Measurements from ENCODE around the gene TBC1D9.

TBC1D9 gene

DNA sequence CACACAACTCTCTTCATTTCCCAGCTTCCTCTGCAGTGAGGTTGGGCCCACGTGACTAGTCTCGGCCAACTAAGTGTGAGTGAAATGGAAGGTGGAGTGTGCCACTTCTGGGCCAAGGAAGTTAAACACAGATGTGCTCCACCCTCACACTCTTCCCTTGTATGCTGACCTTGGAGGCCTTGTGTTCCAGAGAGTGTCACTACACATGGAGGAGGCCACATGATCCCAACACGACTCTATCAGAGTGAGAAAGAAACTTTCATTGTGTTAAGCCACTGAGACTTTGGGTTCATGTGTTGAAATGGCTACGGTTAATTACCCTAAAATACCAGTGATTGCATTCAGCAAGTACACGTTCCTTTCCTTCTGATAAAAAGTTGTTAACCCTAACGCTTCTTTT lies 55.1 kb downstream of the TBC1D9 start:
- no peak for FAIRE-seq
- DNase-seq (ENCODE audit: insufficient read length, low spot score): no peak

- no peak for FAIRE-seq
Measured at GRCh38 chr4:140697709-140698560, 58.2 kb downstream of the TBC1D9 start.

DNA sequence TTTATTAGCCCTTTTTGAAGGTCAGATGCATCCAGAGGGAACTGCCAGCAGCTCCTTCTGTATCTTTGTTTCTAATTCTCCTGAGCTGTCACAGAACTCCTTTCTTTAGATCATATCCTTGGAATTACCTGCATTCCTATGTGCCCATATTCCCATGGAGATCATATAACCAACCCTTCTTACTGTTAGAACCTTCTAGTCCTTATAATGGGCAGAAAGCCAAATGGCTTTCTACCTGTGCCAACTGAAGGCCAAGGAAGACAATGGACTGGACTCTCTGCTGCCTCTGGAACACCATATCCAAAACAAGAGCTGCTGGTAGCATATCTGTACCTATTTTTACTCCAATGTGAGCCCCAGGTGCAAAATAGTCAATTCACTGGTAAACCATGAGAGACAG lies 60.7 kb downstream of the TBC1D9 start:
- DNase-seq (ENCODE audit: insufficient read length, low spot score): no peak
- FAIRE-seq: no peak

More at GRCh38 chr4:140697709-140698560, 58.2 kb downstream of the TBC1D9 start:
- DNase-seq (ENCODE audit: insufficient read length, low spot score): no peak

GRCh38 chr4:140693562-140693961 lies 62.6 kb downstream of the TBC1D9 start:
- no peak for FAIRE-seq
- DNase-seq (ENCODE audit: insufficient read length, low spot score): no peak

GRCh38 chr4:140691369-140691768 lies 64.8 kb downstream of the TBC1D9 start:
- DNase-seq (ENCODE audit: insufficient read length, low spot score) (no peak), FAIRE-seq (no peak)

- DNase-seq (ENCODE audit: insufficient read length, low spot score) (no peak), FAIRE-seq (no peak)
Measured at GRCh38 chr4:140690093-140690492, 66.1 kb downstream of the TBC1D9 start.

- FAIRE-seq (no peak), DNase-seq (ENCODE audit: insufficient read length, low spot score) (no peak)
Measured at GRCh38 chr4:140689623-140690022, 66.6 kb downstream of the TBC1D9 start.

DNA sequence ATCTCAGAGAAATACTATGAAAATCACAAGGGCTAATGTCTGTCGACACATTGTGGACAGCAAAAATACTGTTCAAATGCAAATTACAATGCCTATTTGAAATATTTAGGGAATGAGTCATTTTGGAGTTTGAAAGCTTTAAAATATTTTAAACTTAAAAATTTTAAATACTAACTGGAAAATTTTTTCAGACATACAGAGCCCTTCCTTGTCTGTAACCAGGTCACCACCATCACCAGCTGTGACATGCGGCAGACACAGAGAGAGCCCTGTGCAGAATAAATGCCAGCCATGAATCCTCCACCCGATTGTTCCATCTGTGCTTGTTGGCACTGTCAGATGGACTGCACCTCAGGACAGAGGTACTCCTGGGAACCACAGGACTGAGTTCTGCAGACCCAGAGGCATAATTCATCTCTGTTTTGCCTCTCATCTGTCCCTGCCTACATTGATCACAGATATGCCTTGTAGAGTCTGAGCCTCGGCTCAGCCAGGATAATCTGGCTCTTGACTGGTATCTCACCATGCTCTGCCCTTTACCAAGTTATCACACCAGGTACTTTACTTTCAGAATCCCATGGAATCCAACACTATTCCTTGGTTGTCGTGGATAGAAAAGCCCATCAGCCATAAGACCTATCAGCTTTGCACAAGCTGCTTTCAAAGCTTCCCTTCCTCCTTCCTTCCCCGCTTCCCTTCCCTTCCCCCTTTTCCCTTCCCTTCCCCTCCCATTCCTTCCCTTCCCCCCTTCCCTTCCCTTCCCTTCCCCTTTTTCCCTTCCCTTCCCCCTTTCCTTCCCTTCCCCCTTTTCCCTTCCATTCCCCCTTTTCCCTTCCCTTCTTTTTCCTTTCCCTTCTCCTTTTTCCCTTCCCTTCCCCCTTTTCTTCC lies 67.2 kb downstream of the TBC1D9 start:
- DNase-seq (ENCODE audit: insufficient read length, low spot score) (no peak), FAIRE-seq (no peak)

DNA sequence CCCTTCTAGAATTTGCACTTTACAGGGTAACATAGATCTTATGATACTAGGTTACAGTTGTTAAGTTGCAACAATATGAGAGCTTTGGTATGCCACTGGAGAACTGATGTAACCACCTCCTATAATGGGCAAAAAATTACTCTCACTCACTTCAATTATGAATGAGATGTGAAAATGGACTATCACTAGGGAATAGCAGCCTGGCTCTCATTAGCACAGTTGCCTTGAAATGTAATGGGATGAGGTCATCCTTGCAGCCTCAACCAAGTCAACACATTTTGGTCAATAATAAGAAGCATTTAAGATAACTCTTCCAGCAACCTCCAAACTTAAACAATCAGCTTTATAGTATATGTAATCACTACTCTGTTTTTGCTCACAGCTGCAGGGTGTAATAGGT lies 69.4 kb downstream of the TBC1D9 start:
- FAIRE-seq: no peak
- DNase-seq (ENCODE audit: insufficient read length, low spot score): no peak

GRCh38 chr4:140684314-140684713 lies 71.9 kb downstream of the TBC1D9 start:
- FAIRE-seq: no peak
- no peak for DNase-seq (ENCODE audit: insufficient read length, low spot score)

DNA sequence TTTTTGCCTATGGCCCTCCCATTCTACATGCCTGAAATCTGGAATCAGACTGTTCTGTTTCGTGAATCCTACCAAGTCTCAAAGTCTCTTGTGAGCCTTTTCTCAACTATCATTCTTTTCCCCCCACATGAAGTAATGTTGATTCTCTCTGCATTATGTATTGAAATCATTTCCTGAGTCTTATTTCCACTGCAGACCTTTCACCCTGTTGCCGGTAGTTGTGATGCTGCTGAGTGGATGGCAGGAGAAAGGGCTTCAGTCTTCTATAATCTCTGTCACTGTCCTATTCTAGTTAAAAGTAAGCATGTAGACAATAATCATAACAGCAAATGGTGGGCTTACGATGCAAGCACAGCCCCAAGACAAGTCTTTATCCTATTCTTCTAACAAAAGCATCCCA lies 75.0 kb downstream of the TBC1D9 start:
- DNase-seq (ENCODE audit: insufficient read length, low spot score) (no peak), FAIRE-seq (no peak)

- DNase-seq (ENCODE audit: insufficient read length, low spot score) (no peak), FAIRE-seq (no peak)
Measured at GRCh38 chr4:140680686-140681085, 75.5 kb downstream of the TBC1D9 start.

DNA sequence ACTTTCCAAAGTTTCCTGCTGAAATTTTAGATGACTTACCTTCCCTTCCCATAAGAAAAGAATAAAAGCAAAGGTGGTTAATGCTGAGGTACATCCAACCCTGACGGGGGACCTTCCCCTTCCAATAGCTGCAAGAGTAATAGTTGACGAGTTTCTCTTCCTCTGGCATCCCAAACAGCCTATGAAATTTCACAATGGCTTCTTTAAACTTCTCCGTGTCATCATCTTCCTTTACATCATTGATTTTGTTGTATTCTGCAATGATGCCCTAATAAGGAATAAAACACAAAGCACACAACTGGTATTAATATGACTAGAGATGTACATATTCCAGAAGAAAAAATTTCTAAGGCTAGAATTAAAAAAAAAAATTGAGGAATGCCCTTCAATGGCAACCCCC lies 76.6 kb downstream of the TBC1D9 start:
- FAIRE-seq: no peak
- DNase-seq (ENCODE audit: insufficient read length, low spot score): no peak

- no peak for DNase-seq (ENCODE audit: insufficient read length, low spot score)
- FAIRE-seq: no peak
Measured at GRCh38 chr4:140675599-140676231, 80.5 kb downstream of the TBC1D9 start.

GRCh38 chr4:140673729-140674128 lies 82.5 kb downstream of the TBC1D9 start:
- DNase-seq (ENCODE audit: insufficient read length, low spot score) (no peak), FAIRE-seq (no peak)

DNA sequence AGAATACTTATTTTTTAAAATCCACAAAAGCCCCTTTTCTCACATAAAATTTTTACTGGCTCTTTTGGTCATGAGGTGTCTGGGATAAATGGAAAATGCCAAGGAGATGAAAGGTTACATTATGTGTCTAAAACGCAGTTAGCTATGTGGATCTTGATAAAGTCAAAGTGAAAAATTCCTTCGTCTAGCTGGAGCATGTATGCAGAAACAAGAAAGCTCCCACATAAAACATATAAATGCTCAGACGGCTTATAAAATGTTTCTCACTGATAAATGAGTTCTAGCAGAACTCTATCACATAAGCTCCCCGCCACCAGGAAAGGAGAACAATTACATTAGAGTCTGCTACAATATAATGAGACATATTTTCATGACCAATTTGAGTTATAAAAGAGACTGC lies 83.8 kb downstream of the TBC1D9 start:
- FAIRE-seq (no peak), DNase-seq (ENCODE audit: insufficient read length, low spot score) (no peak)

DNA sequence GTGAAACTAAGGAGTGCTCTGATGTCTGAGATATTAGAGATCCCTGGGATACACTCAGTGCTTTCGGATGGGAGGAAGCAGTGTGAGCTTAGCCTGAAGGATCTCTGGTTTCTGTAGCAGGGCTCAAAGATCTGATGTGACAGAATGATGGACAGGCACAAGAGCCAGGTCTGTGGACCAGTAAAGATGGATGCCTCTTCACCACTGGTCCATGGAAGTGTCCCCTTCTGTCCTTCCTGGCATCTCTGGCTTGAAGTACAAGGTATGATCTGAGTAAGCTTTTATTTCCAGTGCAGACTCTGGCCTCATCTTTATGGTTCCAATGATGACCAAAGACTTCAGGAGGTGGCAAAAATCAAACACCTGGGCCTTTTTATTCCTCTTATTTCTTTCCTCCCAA lies 88.1 kb downstream of the TBC1D9 start:
- FAIRE-seq: no peak

GRCh38 chr4:140666889-140667614 lies 89.1 kb downstream of the TBC1D9 start:
- DNase-seq (ENCODE audit: insufficient read length, low spot score) (no peak), FAIRE-seq (no peak)

More for the DNA sequence above, 88.1 kb downstream of the TBC1D9 start:
- no peak for DNase-seq (ENCODE audit: insufficient read length, low spot score)

DNA sequence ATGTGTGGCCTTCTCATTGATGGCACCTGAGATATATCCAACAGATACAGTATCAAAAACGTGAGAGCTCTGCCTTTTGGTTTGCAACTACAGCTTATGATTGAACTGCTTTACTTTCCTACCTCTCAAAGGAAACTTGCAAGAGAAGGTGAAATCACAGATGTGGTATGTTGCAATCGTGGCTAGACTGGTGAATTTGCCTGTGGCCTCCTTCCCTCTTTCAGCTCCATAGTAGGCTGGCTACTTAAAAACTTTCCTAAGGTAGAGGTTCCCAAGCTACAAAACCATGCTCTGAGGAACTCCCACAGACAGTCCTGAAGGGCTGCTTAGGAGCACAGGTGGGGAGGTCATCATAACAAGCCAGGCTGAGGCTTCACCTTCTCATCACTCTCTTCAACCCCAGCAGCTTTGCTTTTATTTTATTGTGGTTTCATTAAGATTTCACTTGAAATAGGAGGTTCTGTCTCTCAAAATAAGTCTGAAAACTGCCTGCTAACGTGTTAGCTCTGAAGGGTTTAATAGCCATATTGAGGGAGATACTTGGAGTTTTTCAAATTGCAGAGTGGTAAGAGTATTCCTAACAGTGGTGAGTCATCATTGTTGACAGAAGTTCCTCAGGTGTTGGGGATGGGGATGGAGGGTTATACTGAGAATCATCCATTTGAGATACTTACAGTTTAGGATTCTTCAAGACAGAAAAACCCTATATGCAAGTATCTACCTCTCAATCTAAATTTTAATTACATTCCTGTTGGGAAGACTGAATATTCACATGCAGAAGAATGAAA lies 93.9 kb downstream of the TBC1D9 start:
- DNase-seq (ENCODE audit: insufficient read length, low spot score) (no peak), FAIRE-seq (no peak)

DNA sequence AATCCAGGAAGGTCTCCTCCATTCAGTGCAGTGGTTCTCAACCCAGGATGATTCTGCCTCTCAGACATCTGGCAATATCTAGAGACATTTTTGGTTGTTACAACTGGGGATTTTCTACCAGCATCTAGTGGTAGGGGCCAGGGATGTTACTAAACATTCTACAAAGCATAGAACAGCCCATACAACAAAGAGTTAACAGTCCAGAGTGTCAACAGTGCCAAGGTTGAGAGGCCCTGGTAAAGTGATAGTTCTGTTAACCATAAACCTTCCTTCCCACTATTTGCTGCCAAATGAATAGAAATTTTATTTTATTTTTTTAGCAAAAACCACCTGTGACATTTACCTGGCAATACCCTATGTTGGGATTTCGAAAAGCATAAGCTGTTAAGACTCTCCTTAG lies 94.6 kb downstream of the TBC1D9 start:
- no peak for FAIRE-seq
- no peak for DNase-seq (ENCODE audit: insufficient read length, low spot score)
